HCT116 (cell line): ENCODE measurements around the gene KRT15. TPM values are rescaled to one million over a fixed set of nuclear protein-coding genes. Genes with fewer than 3 reads are reported as not detected.

Experiments used
- ATAC-seq: fragments of 200-7000 bp; cut with Tn5 transposase; 2 replicates; pipeline ENCODE4 v1.9.1; 2020; ENCODE audit warnings: mild to moderate bottlenecking, moderate library complexity
- BruUV-seq: library from RNA; stranded (reverse); fragments of 400-500 nt; replicated peaks from 2 replicates; lab custom pipeline; 2021; lab: Mats Ljungman, UMichigan
- CTCF ChIA-PET: fragments of 300-600 bp; sonication (Branson Sonifier 250); formaldehyde crosslinking; loops from one replicate; lab custom pipeline; 2021; ENCODE audit warnings: antibody characterized with exemption; lab: Charles Lee
- POLR2A ChIA-PET: fragments of 300-600, 350-600 bp; sonication (Branson Sonifier 250); formaldehyde crosslinking; loops from one replicate; lab custom pipeline; 2021; ENCODE audit warnings: antibody characterized with exemption; lab: Charles Lee
- RAD21 ChIA-PET, 2 experiments: fragments of 300-600 bp; sonication (Branson Sonifier 250); formaldehyde crosslinking; loops; one replicate each; lab custom pipeline; 2023; ENCODE audit warnings: low total read pairs in 2 of 2; ENCODE audit not compliant: uncharacterized antibody in 2 of 2, unreplicated experiment in 2 of 2, low non-redundant PET in 1 of 2; lab: Charles Lee
- DNase-seq: peaks from one replicate; pipeline ENCODE4 v3.0.0-alpha.2; 2010; ENCODE audit warnings: low read depth, low spot score
- H2AFZ ChIP-seq: fragments of 200-600 bp; shearing (Covaris generic), sonication (generic); 2 replicates; pipeline ENCODE4 v1.6.1; 2017; ENCODE audit warnings: low read depth, mixed run types, mixed read lengths, antibody characterized with exemption, low read length; ENCODE audit not compliant: poor library complexity, severe bottlenecking
- H3K27ac ChIP-seq: 2 replicates; pipeline ENCODE4 v1.5.1; 2012; ENCODE audit warnings: low read depth, low read length
- H3K27me3 ChIP-seq: fragments of 200-600 bp; sonication (generic); 2 replicates; pipeline ENCODE4 v1.6.1; 2016; ENCODE audit warnings: mixed run types, low read length, mixed read lengths; ENCODE audit not compliant: insufficient read depth
- H3K36me3 ChIP-seq, 2 experiments: fragments of 200-500 bp in 1 of 2; fragments of 200-600 bp in 1 of 2; sonication (Bioruptor generic) in 1 of 2; sonication (generic) in 1 of 2; 2 replicates each; pipeline versions ENCODE4 v1.5.1 to v1.6.1; 2014 to 2016; ENCODE audit warnings: low read length in 2 of 2, inconsistent platforms in 1 of 2, mixed read lengths in 1 of 2, mixed run types in 1 of 2; ENCODE audit not compliant: insufficient read depth in 2 of 2, control insufficient read depth in 1 of 2
- H3K4me1 ChIP-seq, 2 experiments: fragments of 200-600 bp in 1 of 2; sonication (generic) in 1 of 2; 2 replicates each; pipeline versions ENCODE4 v1.5.1 to v1.6.1; 2012 to 2017; ENCODE audit warnings: low read length in 2 of 2, inconsistent platforms in 1 of 2, mild to moderate bottlenecking in 1 of 2, mixed read lengths in 1 of 2, mixed run types in 1 of 2, moderate library complexity in 1 of 2; ENCODE audit not compliant: insufficient read depth in 2 of 2, control insufficient read depth in 1 of 2
- H3K4me2 ChIP-seq: fragments of 200-600 bp; sonication (generic); 2 replicates; pipeline ENCODE4 v1.6.1; 2017; ENCODE audit warnings: mixed run types, low read length, mixed read lengths
- H3K4me3 ChIP-seq, 2 experiments: fragments of 200-600 bp in 1 of 2; sonication (generic) in 1 of 2; replicated peaks in 1 of 2; 2 replicates each; pipeline ENCODE4 v1.5.1; 2011 to 2016; ENCODE audit warnings: low read length in 2 of 2, control low read depth in 1 of 2, low read depth in 1 of 2, mild to moderate bottlenecking in 1 of 2, mixed read lengths in 1 of 2, mixed run types in 1 of 2
- H3K79me2 ChIP-seq: fragments of 200-600 bp; sonication (generic); 2 replicates; pipeline ENCODE4 v1.6.1; 2017; ENCODE audit warnings: mild to moderate bottlenecking, mixed run types, low read length, moderate library complexity, mixed read lengths; ENCODE audit not compliant: insufficient read depth
- H3K9ac ChIP-seq: fragments of 200-600 bp; sonication (generic); 2 replicates; pipeline ENCODE4 v1.6.1; 2016; ENCODE audit warnings: low read length, mixed read lengths
- H3K9me2 ChIP-seq: fragments of 200-600 bp; sonication (generic), shearing (Covaris generic); 2 replicates; pipeline ENCODE4 v1.6.1; 2017; ENCODE audit warnings: mixed run types, mild to moderate bottlenecking, moderate library complexity; ENCODE audit not compliant: insufficient read depth
- H3K9me3 ChIP-seq, 2 experiments: fragments of 200-500 bp in 1 of 2; fragments of 200-600 bp in 1 of 2; sonication (Bioruptor generic) in 1 of 2; sonication (generic) in 1 of 2; 2 replicates each; pipeline ENCODE4 v1.6.1; 2014 to 2017; ENCODE audit warnings: low read length in 2 of 2, mixed read lengths in 2 of 2, inconsistent platforms in 1 of 2, low read depth in 1 of 2, mild to moderate bottlenecking in 1 of 2, mixed run types in 1 of 2, moderate library complexity in 1 of 2; ENCODE audit not compliant: control insufficient read depth in 1 of 2, insufficient read depth in 1 of 2
- H4K20me1 ChIP-seq: fragments of 200-600 bp; sonication (generic), shearing (Covaris generic); 2 replicates; pipeline ENCODE4 v1.6.1; 2017; ENCODE audit warnings: mixed run types, mild to moderate bottlenecking, moderate library complexity; ENCODE audit not compliant: insufficient read depth
- ATF3 ChIP-seq: IDR thresholded peaks from 2 replicates; pipeline ENCODE4 v1.6.1; 2012
- CBX3 ChIP-seq: IDR thresholded peaks from 2 replicates; pipeline ENCODE4 v1.6.1; 2012; ENCODE audit warnings: low read depth
- CEBPB ChIP-seq: IDR thresholded peaks from 2 replicates; pipeline ENCODE4 v1.6.1; 2012; ENCODE audit warnings: low read depth
- EGR1 ChIP-seq: IDR thresholded peaks from 2 replicates; pipeline ENCODE4 v1.6.1; 2012; ENCODE audit warnings: low read depth
- EZH2 ChIP-seq: fragments of 200-600 bp; sonication (generic); IDR thresholded peaks from 2 replicates; pipeline ENCODE4 v1.6.1; 2017; ENCODE audit warnings: antibody characterized with exemption, mixed run types
- SIN3A ChIP-seq: IDR thresholded peaks from 2 replicates; pipeline ENCODE4 v1.6.1; 2012; ENCODE audit warnings: low read depth
- SP1 ChIP-seq: IDR thresholded peaks from 2 replicates; pipeline ENCODE4 v1.6.1; 2012; ENCODE audit warnings: low read depth
- TCF7L2 ChIP-seq: IDR thresholded peaks from 2 replicates; pipeline ENCODE4 v1.7.0; 2011; ENCODE audit warnings: borderline replicate concordance, inconsistent platforms; ENCODE audit not compliant: insufficient read depth, insufficient read length; ENCODE audit errors: extremely low read depth
- YY1 ChIP-seq: IDR thresholded peaks from 2 replicates; pipeline ENCODE4 v1.6.1; 2011; ENCODE audit warnings: low read length, low read depth, moderate library complexity, mild to moderate bottlenecking; ENCODE audit not compliant: insufficient replicate concordance; ENCODE audit errors: extremely low read depth
- ZNF274 ChIP-seq: fragments of 200-500 bp; sonication (Bioruptor generic); IDR thresholded peaks from 2 replicates; pipeline ENCODE4 v1.6.1; 2014; ENCODE audit warnings: mild to moderate bottlenecking, low read depth, low read length, inconsistent platforms
- intact Hi-C: fragments of 100-400 bp; cut with micrococcal nuclease; formaldehyde crosslinking; loops from 2 replicates; pipeline ENCODE4 v1.10.0; 2022
- total RNA-seq: library from RNA; stranded (reverse); gene quantifications from one replicate; pipeline ENCODE4 v1.2.1, GENCODE V29; 2021; ENCODE audit not compliant: unreplicated experiment
- TF ChIP-seq, protein P1 (sequence below): IDR thresholded peaks from 2 replicates; pipeline ENCODE4 v1.6.1; 2012; ENCODE audit warnings: low read depth
- TF ChIP-seq, protein P2 (sequence below), 3 experiments: fragments of 200-600 bp in 1 of 3; sonication (generic) in 1 of 3; IDR thresholded peaks in 2 of 3; conservative IDR thresholded peaks in 1 of 3; 2 replicates each; pipeline ENCODE4 v1.5.1; 2012 to 2017; ENCODE audit warnings: low read depth in 2 of 3, low read length in 2 of 3, antibody characterized with exemption in 1 of 3, borderline replicate concordance in 1 of 3, control low read depth in 1 of 3, mild to moderate bottlenecking in 1 of 3, mixed read lengths in 1 of 3, mixed run types in 1 of 3, moderate library complexity in 1 of 3; ENCODE audit not compliant: insufficient read depth in 1 of 3

KRT15 gene
- total RNA-seq, 1 experiment from 2014 or later = 37.1 TPM

DNA sequence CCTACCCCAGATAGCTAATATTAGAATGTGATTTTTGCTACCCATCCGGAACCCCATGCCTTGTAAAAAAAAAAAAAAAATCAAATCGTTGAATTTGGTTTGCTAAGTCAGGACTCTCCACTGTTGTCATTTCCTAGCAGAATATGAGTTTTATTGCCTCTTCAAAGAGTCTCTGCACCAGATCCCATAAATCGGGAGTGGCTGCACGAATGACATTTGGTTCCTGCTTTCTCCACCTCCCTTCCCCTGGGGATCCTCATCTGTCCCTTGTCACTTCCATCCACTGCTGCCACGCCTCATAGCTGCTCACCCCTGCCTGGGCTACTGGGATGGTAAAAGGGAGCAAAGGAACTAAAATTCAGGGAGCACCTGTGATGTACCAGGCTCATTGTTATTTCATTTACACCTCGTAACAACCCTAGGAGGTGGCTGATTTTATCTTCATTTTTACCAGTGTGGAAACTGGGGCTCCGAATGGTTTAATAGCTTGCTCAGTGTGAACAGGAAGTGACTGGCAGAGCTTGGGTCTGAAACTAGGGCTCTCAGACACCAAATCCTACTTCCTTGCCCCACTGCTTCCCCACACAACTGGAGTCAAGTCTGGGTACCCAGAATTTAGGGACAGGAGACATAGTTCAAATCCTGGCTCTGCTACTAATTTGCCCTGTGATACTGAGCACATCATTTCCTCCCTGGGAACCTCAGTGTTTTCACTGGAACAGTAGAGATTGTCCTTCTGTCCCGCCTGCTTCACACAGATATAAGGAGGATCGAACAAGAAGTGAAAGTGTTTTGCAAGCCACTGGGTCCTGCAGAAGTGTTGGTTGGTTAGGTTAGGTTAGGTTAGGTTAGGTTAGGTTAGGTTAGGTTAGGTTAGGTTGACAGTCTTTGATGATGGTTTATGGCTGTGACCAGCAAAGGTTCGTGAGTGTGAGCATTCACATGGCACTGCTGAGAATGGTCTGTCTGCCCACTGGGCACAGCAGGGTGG, 28.4 kb downstream of the KRT15 start (continued):
- TF ChIP-seq, protein P1, sequence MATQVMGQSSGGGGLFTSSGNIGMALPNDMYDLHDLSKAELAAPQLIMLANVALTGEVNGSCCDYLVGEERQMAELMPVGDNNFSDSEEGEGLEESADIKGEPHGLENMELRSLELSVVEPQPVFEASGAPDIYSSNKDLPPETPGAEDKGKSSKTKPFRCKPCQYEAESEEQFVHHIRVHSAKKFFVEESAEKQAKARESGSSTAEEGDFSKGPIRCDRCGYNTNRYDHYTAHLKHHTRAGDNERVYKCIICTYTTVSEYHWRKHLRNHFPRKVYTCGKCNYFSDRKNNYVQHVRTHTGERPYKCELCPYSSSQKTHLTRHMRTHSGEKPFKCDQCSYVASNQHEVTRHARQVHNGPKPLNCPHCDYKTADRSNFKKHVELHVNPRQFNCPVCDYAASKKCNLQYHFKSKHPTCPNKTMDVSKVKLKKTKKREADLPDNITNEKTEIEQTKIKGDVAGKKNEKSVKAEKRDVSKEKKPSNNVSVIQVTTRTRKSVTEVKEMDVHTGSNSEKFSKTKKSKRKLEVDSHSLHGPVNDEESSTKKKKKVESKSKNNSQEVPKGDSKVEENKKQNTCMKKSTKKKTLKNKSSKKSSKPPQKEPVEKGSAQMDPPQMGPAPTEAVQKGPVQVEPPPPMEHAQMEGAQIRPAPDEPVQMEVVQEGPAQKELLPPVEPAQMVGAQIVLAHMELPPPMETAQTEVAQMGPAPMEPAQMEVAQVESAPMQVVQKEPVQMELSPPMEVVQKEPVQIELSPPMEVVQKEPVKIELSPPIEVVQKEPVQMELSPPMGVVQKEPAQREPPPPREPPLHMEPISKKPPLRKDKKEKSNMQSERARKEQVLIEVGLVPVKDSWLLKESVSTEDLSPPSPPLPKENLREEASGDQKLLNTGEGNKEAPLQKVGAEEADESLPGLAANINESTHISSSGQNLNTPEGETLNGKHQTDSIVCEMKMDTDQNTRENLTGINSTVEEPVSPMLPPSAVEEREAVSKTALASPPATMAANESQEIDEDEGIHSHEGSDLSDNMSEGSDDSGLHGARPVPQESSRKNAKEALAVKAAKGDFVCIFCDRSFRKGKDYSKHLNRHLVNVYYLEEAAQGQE = no peak
- TF ChIP-seq ZNF274 = no peak

DNA sequence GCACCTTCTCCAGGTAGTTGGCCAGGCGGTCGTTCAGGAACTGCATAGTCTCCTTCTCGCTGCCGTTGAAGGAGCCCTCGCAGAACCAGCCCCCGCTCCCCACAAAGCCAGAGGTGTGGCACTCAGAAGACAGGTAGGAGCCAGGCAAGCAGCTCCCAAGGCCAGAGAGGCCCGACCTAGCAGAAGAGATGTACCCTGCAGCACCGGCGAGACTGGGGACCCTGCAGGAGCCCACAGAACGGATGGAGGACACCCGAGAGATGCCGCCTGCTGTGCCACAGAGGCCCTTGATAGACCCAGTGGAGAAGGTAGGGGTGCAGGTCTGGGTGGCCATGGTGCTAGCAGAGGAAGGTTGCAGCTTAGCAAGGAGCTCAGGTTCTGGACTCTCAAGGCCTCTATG, 29.2 kb downstream of the KRT15 start, which contains the start of gene KRT36:
TSS of gene KRT36 (minus strand) at position 380 of the 400 bp plus-strand sequence. CDS start at position 334, 46 bp downstream.
- Histone ChIP-seq H3K36me3 (no peaks in the 10 kb centered on the region), H3K27me3 (no peaks in the 10 kb centered on the region), H4K20me1 (no peaks in the 10 kb centered on the region), H3K9me2 (no peaks in the 10 kb centered on the region), H3K27ac (no peak within 1 kb of the TSS), H3K4me2 (no peak within 1 kb of the TSS), H3K4me1 (peaks cover 4 to 21% of the 10 kb centered on the region in 2 experiments), H3K9me3 (no peaks in the 10 kb centered on the region), H3K4me3 (no peak within 1 kb of the TSS), H2AFZ (no peak within 1 kb of the TSS), H3K79me2 (no peaks in the 10 kb centered on the region), H3K9ac (no peak within 1 kb of the TSS)
- POLR2A ChIA-PET = no interaction called here
- DNase-seq (no peak), ATAC-seq (no peak)
- BruUV-seq = no TSS peak
- intact Hi-C loops = no loop called here
- CTCF ChIA-PET = interaction anchor here (1.0 to 2.1 kb wide), 3 partner anchors 60 to 174 kb away, joined by 3 to 5 read pairs (median 4); no protein-coding TSS in a partner anchor
- RAD21 ChIA-PET = no interaction called here
- TF ChIP-seq CBX3 (no peak), EZH2 (no peak), SIN3A (no peak), EGR1 (no peak), YY1 (no peak), ZNF274 (no peak), SP1 (no peak), ATF3 (no peak), TCF7L2 (no peak), CEBPB (no peak)
- TF ChIP-seq, protein P1 = no peak
- TF ChIP-seq, protein P2, sequence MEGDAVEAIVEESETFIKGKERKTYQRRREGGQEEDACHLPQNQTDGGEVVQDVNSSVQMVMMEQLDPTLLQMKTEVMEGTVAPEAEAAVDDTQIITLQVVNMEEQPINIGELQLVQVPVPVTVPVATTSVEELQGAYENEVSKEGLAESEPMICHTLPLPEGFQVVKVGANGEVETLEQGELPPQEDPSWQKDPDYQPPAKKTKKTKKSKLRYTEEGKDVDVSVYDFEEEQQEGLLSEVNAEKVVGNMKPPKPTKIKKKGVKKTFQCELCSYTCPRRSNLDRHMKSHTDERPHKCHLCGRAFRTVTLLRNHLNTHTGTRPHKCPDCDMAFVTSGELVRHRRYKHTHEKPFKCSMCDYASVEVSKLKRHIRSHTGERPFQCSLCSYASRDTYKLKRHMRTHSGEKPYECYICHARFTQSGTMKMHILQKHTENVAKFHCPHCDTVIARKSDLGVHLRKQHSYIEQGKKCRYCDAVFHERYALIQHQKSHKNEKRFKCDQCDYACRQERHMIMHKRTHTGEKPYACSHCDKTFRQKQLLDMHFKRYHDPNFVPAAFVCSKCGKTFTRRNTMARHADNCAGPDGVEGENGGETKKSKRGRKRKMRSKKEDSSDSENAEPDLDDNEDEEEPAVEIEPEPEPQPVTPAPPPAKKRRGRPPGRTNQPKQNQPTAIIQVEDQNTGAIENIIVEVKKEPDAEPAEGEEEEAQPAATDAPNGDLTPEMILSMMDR (IDR thresholded peaks at IDR 0.05 in 2 of 3, conservative IDR thresholded peaks at IDR 0.05 in 1 of 3; ENCODE audit: borderline replicate concordance in 1 of 3, insufficient read depth in 1 of 3, low read depth in 2 of 3, low read length in 2 of 3) = no peak
